HG03432 (cell line): Measurements from ENCODE around the gene SEMA3B.
"Not testable (repeated sequence)": the region's sequence is repeated elsewhere in the genome, so short reads cannot be mapped to it uniquely, and the experiment has no call there.

Source experiments
- ATAC-seq: cut with Tn5 transposase; IDR thresholded peaks from one replicate; pipeline ENCODE4 v1.9.1; 2021; ENCODE audit warnings: mild to moderate bottlenecking, moderate library complexity; ENCODE audit not compliant: unreplicated experiment

SEMA3B gene

GRCh38 chr3:50258029-50258680 lies 10.8 kb upstream of the SEMA3B start:
- ATAC-seq, result no peak

- no peak for ATAC-seq
These were observed 10.0 kb upstream of the SEMA3B start for GRCh38 chr3:50258979-50259378.

GRCh38 chr3:50259432-50260026 lies 9.4 kb upstream of the SEMA3B start:
- ATAC-seq, result peak; percentile 9

- ATAC-seq, result peak; percentile 90
These were observed 8.7 kb upstream of the SEMA3B start for GRCh38 chr3:50260027-50260941.

- ATAC-seq, result no peak
These were observed 8.0 kb upstream of the SEMA3B start for GRCh38 chr3:50260942-50261441.

GRCh38 chr3:50261505-50261904 lies 7.4 kb upstream of the SEMA3B start:
- no peak for ATAC-seq

- not testable (repeated sequence) for ATAC-seq
These were observed 6.7 kb upstream of the SEMA3B start for GRCh38 chr3:50262200-50262599.

- no peak for ATAC-seq
These were observed 6.2 kb upstream of the SEMA3B start for GRCh38 chr3:50262778-50263177.

- no peak for ATAC-seq
These were observed 5.2 kb upstream of the SEMA3B start for GRCh38 chr3:50263478-50264382.

- no peak for ATAC-seq
These were observed 4.5 kb upstream of the SEMA3B start for GRCh38 chr3:50264383-50264963.

GRCh38 chr3:50264964-50265485 lies 3.9 kb upstream of the SEMA3B start:
- no peak for ATAC-seq

- ATAC-seq, result no peak
These were observed 3.4 kb upstream of the SEMA3B start for GRCh38 chr3:50265571-50265970.

GRCh38 chr3:50266017-50266416 lies 2.9 kb upstream of the SEMA3B start:
- ATAC-seq, result no peak

- ATAC-seq, result no peak
These were observed 2.1 kb upstream of the SEMA3B start for GRCh38 chr3:50266836-50267235.

- ATAC-seq, result no peak
These were observed 1.6 kb upstream of the SEMA3B start for GRCh38 chr3:50267280-50267913.

GRCh38 chr3:50268276-50268675 lies 671 bp upstream of the SEMA3B start:
- no peak for ATAC-seq

- ATAC-seq, result no peak
These were observed 513 bp downstream of the SEMA3B start for GRCh38 chr3:50269460-50269859.

- no peak for ATAC-seq
These were observed 1.0 kb downstream of the SEMA3B start for GRCh38 chr3:50269977-50270413.

- no peak for ATAC-seq
These were observed 1.7 kb downstream of the SEMA3B start for GRCh38 chr3:50270422-50271224.
